Dendritic cell treated with granulocyte-macrophage colony-stimulating factor and Interleukin-4, amounts not matched to agents 40 ng/mL and 50 ng/mL, for 4 days (primary cell): Measurements from ENCODE around the gene TPMT.

Experiments
- H3K27ac Mint-ChIP-seq: one replicate; pipeline ENCODE4 v1.8.0; 2022; ENCODE audit warnings: mild to moderate bottlenecking, mixed read lengths
- H3K27me3 Mint-ChIP-seq: one replicate; pipeline ENCODE4 v1.8.0; 2022; ENCODE audit warnings: mild to moderate bottlenecking, mixed read lengths
- H3K36me3 Mint-ChIP-seq: one replicate; pipeline ENCODE4 v1.8.0; 2022; ENCODE audit warnings: low read depth, mixed read lengths
- H3K4me1 Mint-ChIP-seq: one replicate; pipeline ENCODE4 v1.8.0; 2022; ENCODE audit warnings: low read depth, mixed read lengths
- H3K4me3 Mint-ChIP-seq: one replicate; pipeline ENCODE4 v1.8.0; 2022; ENCODE audit warnings: mild to moderate bottlenecking, moderate library complexity, mixed read lengths
- H3K9me3 Mint-ChIP-seq: one replicate; pipeline ENCODE4 v1.8.0; 2022; ENCODE audit warnings: mixed read lengths
- intact Hi-C: fragments of 100-400 bp; cut with micrococcal nuclease; formaldehyde crosslinking; loops from one replicate; pipeline ENCODE4 v1.15.0; 2022

Gene TPMT

GRCh38 chr6:18154507-18155149 is at the start of gene TPMT:
TPMT (minus strand) TSS chr6:18155077; CDS start chr6:18149127, 5,950 bp downstream.
- Mint-ChIP-seq H3K9me3 (no peaks in the 10 kb centered on the region), H3K4me1 (peaks cover 41% of the 10 kb centered on the region), H3K36me3 (peaks cover 57% of the 10 kb centered on the region), H3K27me3 (no peaks in the 10 kb centered on the region), H3K27ac (peak within 1 kb of the TSS; percentile 99), H3K4me3 (peak within 1 kb of the TSS; percentile 99)
- intact Hi-C loops, result loop anchor here (5.0 to 10.0 kb wide), 3 partner anchors 108 to 450 kb away; partner anchors contain the start of genes DEK and NUP153

GRCh38 chr6:18203786-18204185 is 48.9 kb upstream of the TPMT start:
- H3K4me1 Mint-ChIP-seq, result no peaks in the 10 kb centered on the region
- intact Hi-C loops, result no loop called here
- no peaks in the 10 kb centered on the region for H3K9me3 Mint-ChIP-seq
- no peaks in the 10 kb centered on the region for H3K27me3 Mint-ChIP-seq
- H3K4me3 Mint-ChIP-seq, result no peak overlapping the region
- H3K36me3 Mint-ChIP-seq, result peaks cover 93% of the 10 kb centered on the region
- H3K27ac Mint-ChIP-seq, result no peak overlapping the region

- intact Hi-C loops, result no loop called here
- Mint-ChIP-seq H3K9me3 (no peaks in the 10 kb centered on the region), H3K36me3 (peaks cover 85% of the 10 kb centered on the region), H3K27me3 (no peaks in the 10 kb centered on the region), H3K27ac (no peak overlapping the region), H3K4me1 (peaks cover 4% of the 10 kb centered on the region), H3K4me3 (no peak overlapping the region)
Observed at GRCh38 chr6:18192026-18192425, 37.1 kb upstream of the TPMT start.

GRCh38 chr6:18189196-18189595 is 34.3 kb upstream of the TPMT start:
- intact Hi-C loops, result no loop called here

GRCh38 chr6:18187701-18188100 is 32.8 kb upstream of the TPMT start:
- Mint-ChIP-seq H3K27ac (no peak overlapping the region), H3K4me3 (no peak overlapping the region), H3K36me3 (peaks cover 70% of the 10 kb centered on the region), H3K27me3 (no peaks in the 10 kb centered on the region), H3K4me1 (peaks cover 15% of the 10 kb centered on the region), H3K9me3 (no peaks in the 10 kb centered on the region)
- intact Hi-C loops, result no loop called here

More at GRCh38 chr6:18189196-18189595, 34.3 kb upstream of the TPMT start:
- Mint-ChIP-seq H3K4me3 (no peak overlapping the region), H3K9me3 (no peaks in the 10 kb centered on the region), H3K4me1 (peaks cover 15% of the 10 kb centered on the region), H3K27ac (no peak overlapping the region), H3K36me3 (peaks cover 71% of the 10 kb centered on the region), H3K27me3 (no peaks in the 10 kb centered on the region)

- Mint-ChIP-seq H3K36me3 (peaks cover 76% of the 10 kb centered on the region), H3K4me3 (no peak overlapping the region), H3K9me3 (no peaks in the 10 kb centered on the region), H3K4me1 (peaks cover 23% of the 10 kb centered on the region), H3K27me3 (no peaks in the 10 kb centered on the region), H3K27ac (peak overlapping the region; percentile 78)
- intact Hi-C loops, result no loop called here
Observed at GRCh38 chr6:18186540-18187250, 31.8 kb upstream of the TPMT start.

- Mint-ChIP-seq H3K4me1 (peaks cover 29% of the 10 kb centered on the region), H3K4me3 (no peak overlapping the region), H3K36me3 (peaks cover 70% of the 10 kb centered on the region), H3K27me3 (no peaks in the 10 kb centered on the region), H3K27ac (peak overlapping the region; percentile 78), H3K9me3 (no peaks in the 10 kb centered on the region)
- intact Hi-C loops, result no loop called here
Observed at GRCh38 chr6:18186033-18186432, 31.2 kb upstream of the TPMT start.

- H3K4me1 Mint-ChIP-seq, result peaks cover 33% of the 10 kb centered on the region
- H3K27me3 Mint-ChIP-seq, result no peaks in the 10 kb centered on the region
- peaks cover 70% of the 10 kb centered on the region for H3K36me3 Mint-ChIP-seq
- peak overlapping the region; percentile 78 for H3K27ac Mint-ChIP-seq
- no peaks in the 10 kb centered on the region for H3K9me3 Mint-ChIP-seq
- intact Hi-C loops, result no loop called here
- H3K4me3 Mint-ChIP-seq, result no peak overlapping the region
Observed at GRCh38 chr6:18185624-18186023, 30.7 kb upstream of the TPMT start.

- Mint-ChIP-seq H3K4me3 (no peak overlapping the region), H3K27ac (no peak overlapping the region), H3K27me3 (no peaks in the 10 kb centered on the region), H3K9me3 (no peaks in the 10 kb centered on the region), H3K4me1 (peaks cover 51% of the 10 kb centered on the region), H3K36me3 (peaks cover 58% of the 10 kb centered on the region)
- intact Hi-C loops, result no loop called here
Observed at GRCh38 chr6:18183766-18184165, 28.9 kb upstream of the TPMT start.

GRCh38 chr6:18182568-18182967 is 27.7 kb upstream of the TPMT start:
- intact Hi-C loops, result no loop called here
- H3K27me3 Mint-ChIP-seq, result no peaks in the 10 kb centered on the region
- peaks cover 48% of the 10 kb centered on the region for H3K36me3 Mint-ChIP-seq
- peaks cover 59% of the 10 kb centered on the region for H3K4me1 Mint-ChIP-seq
- H3K27ac Mint-ChIP-seq, result peak overlapping the region; percentile 91
- no peak overlapping the region for H3K4me3 Mint-ChIP-seq
- H3K9me3 Mint-ChIP-seq, result no peaks in the 10 kb centered on the region

GRCh38 chr6:18179770-18180356 is 25.0 kb upstream of the TPMT start:
- H3K4me3 Mint-ChIP-seq, result no peak overlapping the region
- no peaks in the 10 kb centered on the region for H3K9me3 Mint-ChIP-seq
- peak overlapping the region; percentile 91 for H3K27ac Mint-ChIP-seq
- peaks cover 67% of the 10 kb centered on the region for H3K4me1 Mint-ChIP-seq
- peaks cover 52% of the 10 kb centered on the region for H3K36me3 Mint-ChIP-seq
- no peaks in the 10 kb centered on the region for H3K27me3 Mint-ChIP-seq
- intact Hi-C loops, result loop anchor here (5.0 kb wide), 1 partner anchor 222 kb away; no protein-coding TSS in a partner anchor

- intact Hi-C loops, result loop anchor here (5.0 kb wide), 1 partner anchor 223 kb away; no protein-coding TSS in a partner anchor
- Mint-ChIP-seq H3K9me3 (no peaks in the 10 kb centered on the region), H3K27ac (peak overlapping the region; percentile 91), H3K27me3 (no peaks in the 10 kb centered on the region), H3K4me3 (peak overlapping the region; percentile 17), H3K4me1 (peaks cover 67% of the 10 kb centered on the region), H3K36me3 (peaks cover 57% of the 10 kb centered on the region)
Observed at GRCh38 chr6:18178960-18179615, 24.2 kb upstream of the TPMT start.

- no peaks in the 10 kb centered on the region for H3K27me3 Mint-ChIP-seq
- peaks cover 51% of the 10 kb centered on the region for H3K36me3 Mint-ChIP-seq
- peaks cover 66% of the 10 kb centered on the region for H3K4me1 Mint-ChIP-seq
- intact Hi-C loops, result loop anchor here (5.0 kb wide), 1 partner anchor 225 kb away; no protein-coding TSS in a partner anchor
- peak overlapping the region; percentile 65 for H3K4me3 Mint-ChIP-seq
- peak overlapping the region; percentile 91 for H3K27ac Mint-ChIP-seq
- no peaks in the 10 kb centered on the region for H3K9me3 Mint-ChIP-seq
Observed at GRCh38 chr6:18177286-18177965, 22.5 kb upstream of the TPMT start.
